Keratinocyte (primary cell): ENCODE data around the gene BAG1. TPM values are rescaled to one million over a fixed set of nuclear protein-coding genes. Genes with fewer than 3 reads are reported as not detected.

ENCODE experiments used
- DNase-seq: peaks from one replicate; pipeline ENCODE4 v3.0.0-alpha.2; 2011; ENCODE audit warnings: low read depth, missing footprints, low spot score
- FAIRE-seq: peaks from 2 replicates; lab custom pipeline; 2011; peaks lifted over from hg19 to GRCh38; lab: Jason Lieb, UNC
- H2AFZ ChIP-seq: 2 replicates; pipeline ENCODE4 v1.6.0; 2012; ENCODE audit warnings: low read length, control low read depth, inconsistent platforms; ENCODE audit not compliant: control insufficient read depth
- H3K27ac ChIP-seq: 2 replicates; pipeline ENCODE4 v1.5.1; 2011; ENCODE audit warnings: low read length; ENCODE audit not compliant: control insufficient read depth, insufficient read depth
- H3K27me3 ChIP-seq: 3 replicates; pipeline ENCODE4 v1.6.0; 2011; ENCODE audit warnings: low read length; ENCODE audit not compliant: control insufficient read depth, insufficient read depth; ENCODE audit errors: extremely low read depth
- H3K36me3 ChIP-seq, 2 experiments: 2 replicates in 1 of 2; 3 replicates in 1 of 2; pipeline ENCODE4 v1.5.1; 2011; ENCODE audit warnings: low read length in 2 of 2, mild to moderate bottlenecking in 1 of 2; ENCODE audit not compliant: control insufficient read depth in 2 of 2, insufficient read depth in 2 of 2; ENCODE audit errors: extremely low read depth in 1 of 2
- H3K4me1 ChIP-seq: 3 replicates; pipeline ENCODE4 v1.5.1; 2011; ENCODE audit warnings: low read length; ENCODE audit not compliant: control insufficient read depth, insufficient read depth; ENCODE audit errors: extremely low read depth
- H3K4me2 ChIP-seq: 3 replicates; pipeline ENCODE4 v1.6.0; 2011; ENCODE audit warnings: low read depth, low read length; ENCODE audit not compliant: control insufficient read depth, insufficient read depth; ENCODE audit errors: extremely low read depth
- H3K4me3 ChIP-seq, 3 experiments: fragments of 200-600 bp in 1 of 3; sonication (generic) in 1 of 3; 2 replicates in 2 of 3; 3 replicates in 1 of 3; pipeline ENCODE4 v1.5.1; 2011 to 2016; ENCODE audit warnings: low read length in 3 of 3, mild to moderate bottlenecking in 3 of 3, control low read depth in 2 of 3, inconsistent platforms in 1 of 3, low read depth in 1 of 3, mixed read lengths in 1 of 3, mixed run types in 1 of 3, moderate library complexity in 1 of 3; ENCODE audit not compliant: control insufficient read depth in 2 of 3, insufficient read depth in 2 of 3; ENCODE audit errors: extremely low read depth in 1 of 3
- H3K79me2 ChIP-seq: 2 replicates; pipeline ENCODE4 v1.6.0; 2012; ENCODE audit warnings: low read length; ENCODE audit not compliant: control insufficient read depth, insufficient read depth
- H3K9ac ChIP-seq: 3 replicates; pipeline ENCODE4 v1.6.0; 2011; ENCODE audit warnings: low read length; ENCODE audit not compliant: control insufficient read depth, insufficient read depth; ENCODE audit errors: extremely low read depth
- H3K9me1 ChIP-seq: 3 replicates; pipeline ENCODE4 v1.6.0; 2011; ENCODE audit warnings: low read length; ENCODE audit not compliant: control insufficient read depth, insufficient read depth; ENCODE audit errors: extremely low read depth
- H3K9me3 ChIP-seq: 2 replicates; pipeline ENCODE4 v1.5.1; 2012; ENCODE audit warnings: low read depth, low read length; ENCODE audit not compliant: control insufficient read depth
- H4K20me1 ChIP-seq: 3 replicates; pipeline ENCODE4 v1.6.0; 2011; ENCODE audit warnings: low read length; ENCODE audit not compliant: control insufficient read depth, insufficient read depth; ENCODE audit errors: extremely low read depth
- EZH2 ChIP-seq: IDR thresholded peaks from one replicate; pipeline ENCODE4 v1.6.1; 2012; ENCODE audit warnings: inconsistent platforms, mild to moderate bottlenecking, low read length, moderate library complexity
- dilution Hi-C: fragments of 300-500 bp; cut with MboI; formaldehyde crosslinking; loops from one replicate; pipeline ENCODE4 v1.7.0; 2020; ENCODE audit warnings: low sequenced_read_pairs; ENCODE audit not compliant: extremely low pct_ligation_motif_present
- polyA plus RNA-seq, 5 experiments: library from polyadenylated mRNA; depleted of rRNA in 3 of 5; stranded (reverse) in 3 of 5; stranded (forward) in 1 of 5; unstranded in 1 of 5; fragments of >200 nt; gene quantifications; 1 replicate in 1 of 5; 2 replicates in 3 of 5; 3 replicates in 1 of 5; pipeline versions ENCODE4 v1.2.1 to v1.2.3, GENCODE V29; 2011 to 2012; ENCODE audit warnings: missing spikeins in 2 of 5, low read depth in 1 of 5, low replicate concordance in 1 of 5
- TF ChIP-seq, protein P1 (sequence below), 3 experiments: IDR thresholded peaks in 1 of 3; conservative IDR thresholded peaks in 1 of 3; optimal IDR thresholded peaks in 1 of 3; 2 replicates in 2 of 3; 3 replicates in 1 of 3; pipeline versions ENCODE3 to v1.5.1; 2011; ENCODE audit warnings: low read length in 3 of 3, mild to moderate bottlenecking in 3 of 3, moderate library complexity in 2 of 3, control low read depth in 1 of 3, inconsistent platforms in 1 of 3; ENCODE audit not compliant: insufficient read depth in 2 of 3; ENCODE audit errors: extremely low read depth in 1 of 3

Gene BAG1
- polyA plus RNA-seq, 1 donor (not counting 4 experiments of a cell fraction or from before 2014, with no cell fraction given) = 30.1 TPM

DNA sequence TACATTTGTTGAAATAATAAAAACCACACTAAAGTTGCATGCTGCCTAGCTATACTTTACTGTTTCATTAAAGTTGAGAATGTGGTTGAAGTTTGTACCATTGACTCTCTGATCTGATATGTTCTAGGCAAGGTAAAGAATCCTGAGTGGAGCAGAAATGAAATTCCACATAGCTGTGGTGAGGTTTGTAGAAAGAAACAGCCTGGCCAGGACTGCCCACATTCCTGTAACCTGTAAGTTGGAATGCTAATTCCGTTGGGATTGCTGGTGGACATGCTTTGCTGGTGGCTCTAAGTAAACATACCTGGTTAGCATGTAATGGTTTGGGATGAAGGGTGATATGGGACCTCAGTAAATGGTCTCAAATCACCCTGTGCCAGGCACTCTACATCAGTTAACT lies 42.6 kb upstream of the BAG1 start:
- dilution Hi-C loops = no loop called here
- Histone ChIP-seq H3K4me1 (no peaks in the 10 kb centered on the region), H3K9ac (no peak overlapping the region), H3K27me3 (no peaks in the 10 kb centered on the region), H3K27ac (no peak overlapping the region), H3K36me3 (peaks cover 33 to 50% of the 10 kb centered on the region in 2 experiments), H2AFZ (no peak overlapping the region), H3K9me1 (no peaks in the 10 kb centered on the region), H3K79me2 (no peaks in the 10 kb centered on the region), H3K4me2 (no peak overlapping the region), H4K20me1 (peaks cover 8% of the 10 kb centered on the region), H3K9me3 (no peaks in the 10 kb centered on the region), H3K4me3 (no peak overlapping the region)
- FAIRE-seq (no peak), DNase-seq (no peak)
- TF ChIP-seq, protein P1, sequence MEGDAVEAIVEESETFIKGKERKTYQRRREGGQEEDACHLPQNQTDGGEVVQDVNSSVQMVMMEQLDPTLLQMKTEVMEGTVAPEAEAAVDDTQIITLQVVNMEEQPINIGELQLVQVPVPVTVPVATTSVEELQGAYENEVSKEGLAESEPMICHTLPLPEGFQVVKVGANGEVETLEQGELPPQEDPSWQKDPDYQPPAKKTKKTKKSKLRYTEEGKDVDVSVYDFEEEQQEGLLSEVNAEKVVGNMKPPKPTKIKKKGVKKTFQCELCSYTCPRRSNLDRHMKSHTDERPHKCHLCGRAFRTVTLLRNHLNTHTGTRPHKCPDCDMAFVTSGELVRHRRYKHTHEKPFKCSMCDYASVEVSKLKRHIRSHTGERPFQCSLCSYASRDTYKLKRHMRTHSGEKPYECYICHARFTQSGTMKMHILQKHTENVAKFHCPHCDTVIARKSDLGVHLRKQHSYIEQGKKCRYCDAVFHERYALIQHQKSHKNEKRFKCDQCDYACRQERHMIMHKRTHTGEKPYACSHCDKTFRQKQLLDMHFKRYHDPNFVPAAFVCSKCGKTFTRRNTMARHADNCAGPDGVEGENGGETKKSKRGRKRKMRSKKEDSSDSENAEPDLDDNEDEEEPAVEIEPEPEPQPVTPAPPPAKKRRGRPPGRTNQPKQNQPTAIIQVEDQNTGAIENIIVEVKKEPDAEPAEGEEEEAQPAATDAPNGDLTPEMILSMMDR (optimal IDR thresholded peaks at IDR 0.05 in 1 of 3, IDR thresholded peaks at IDR 0.05 in 1 of 3, conservative IDR thresholded peaks at IDR 0.05 in 1 of 3; ENCODE audit: extremely low read depth in 1 of 3, insufficient read depth in 2 of 3, low read length in 3 of 3) = no peak
- TF ChIP-seq EZH2 = no peak

DNA sequence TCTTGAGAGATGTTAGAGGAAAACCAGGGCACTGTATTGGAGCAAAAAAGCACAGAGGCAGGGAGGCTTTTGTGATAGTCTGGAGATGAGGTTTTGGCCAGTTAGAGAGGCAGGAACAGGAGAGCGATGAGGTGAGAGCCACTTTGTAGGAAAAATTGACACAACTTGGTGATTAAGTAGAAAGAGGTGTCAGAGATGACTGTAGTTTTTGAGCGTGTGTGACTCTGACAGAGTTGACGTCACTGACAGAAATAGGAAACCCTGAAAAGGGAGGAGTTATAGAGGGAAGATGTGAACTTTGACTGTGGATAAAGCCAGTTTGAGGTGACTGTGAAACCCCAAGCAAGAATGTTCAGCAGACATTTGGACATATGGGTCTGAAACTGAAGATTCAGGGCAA lies 41.5 kb upstream of the BAG1 start:
- Histone ChIP-seq H3K9me1 (no peaks in the 10 kb centered on the region), H3K4me2 (no peak overlapping the region), H3K27me3 (no peaks in the 10 kb centered on the region), H4K20me1 (peaks cover 8% of the 10 kb centered on the region), H3K9ac (no peak overlapping the region), H3K79me2 (no peaks in the 10 kb centered on the region), H3K9me3 (no peaks in the 10 kb centered on the region), H3K4me3 (no peak overlapping the region), H3K27ac (no peak overlapping the region), H2AFZ (no peak overlapping the region), H3K36me3 (peaks cover 29 to 56% of the 10 kb centered on the region in 2 experiments), H3K4me1 (no peaks in the 10 kb centered on the region)
- DNase-seq (no peak), FAIRE-seq (no peak)
- TF ChIP-seq EZH2 = no peak
- TF ChIP-seq, protein P1 (optimal IDR thresholded peaks at IDR 0.05 in 1 of 3, IDR thresholded peaks at IDR 0.05 in 1 of 3, conservative IDR thresholded peaks at IDR 0.05 in 1 of 3; ENCODE audit: extremely low read depth in 1 of 3, insufficient read depth in 2 of 3, low read length in 3 of 3) = no peak
- dilution Hi-C loops = no loop called here
